Mesendoderm (in vitro differentiated cells): ENCODE measurements around the gene TMEM126B.

Source experiments
- DNase-seq: peaks from one replicate; pipeline ENCODE4 v3.0.0; 2013
- H2AK5ac ChIP-seq: 2 replicates; pipeline ENCODE4 v1.6.1; 2013; ENCODE audit warnings: low read length, inconsistent platforms
- H2BK120ac ChIP-seq: 2 replicates; pipeline ENCODE4 v1.6.1; 2013; ENCODE audit warnings: low read depth, mild to moderate bottlenecking, low read length, moderate library complexity, mixed read lengths
- H2BK15ac ChIP-seq: replicated peaks from 2 replicates; pipeline ENCODE4 v1.6.1; 2013; ENCODE audit warnings: low read depth, mild to moderate bottlenecking, moderate library complexity
- H2BK5ac ChIP-seq: 2 replicates; pipeline ENCODE4 v1.6.1; 2013; ENCODE audit warnings: low read length, inconsistent platforms
- H3K18ac ChIP-seq: 2 replicates; pipeline ENCODE4 v1.6.1; 2013; ENCODE audit warnings: mild to moderate bottlenecking, low read length, mixed read lengths
- H3K23ac ChIP-seq: one replicate; pipeline ENCODE4 v1.6.1; 2013; ENCODE audit warnings: low read length
- H3K27ac ChIP-seq: 2 replicates; pipeline ENCODE4 v1.5.1; 2013; ENCODE audit warnings: low read depth, mild to moderate bottlenecking, inconsistent platforms, low read length, moderate library complexity
- H3K27me3 ChIP-seq: 2 replicates; pipeline ENCODE4 v1.6.1; 2013; ENCODE audit warnings: low read length, control low read depth, mild to moderate bottlenecking, inconsistent platforms; ENCODE audit not compliant: insufficient read depth, poor library complexity
- H3K36me3 ChIP-seq: 2 replicates; pipeline ENCODE4 v1.6.1; 2013; ENCODE audit warnings: low read length, inconsistent platforms; ENCODE audit not compliant: control insufficient read depth, insufficient read depth
- H3K4ac ChIP-seq: one replicate; pipeline ENCODE4 v1.6.1; 2013; ENCODE audit warnings: low read depth, mild to moderate bottlenecking, low read length, moderate library complexity
- H3K4me1 ChIP-seq: 2 replicates; pipeline ENCODE4 v1.6.1; 2013; ENCODE audit warnings: low read depth, low read length, inconsistent platforms; ENCODE audit not compliant: control insufficient read depth
- H3K4me2 ChIP-seq: 2 replicates; pipeline ENCODE4 v1.6.1; 2013; ENCODE audit warnings: low read length
- H3K4me3 ChIP-seq: 2 replicates; pipeline ENCODE4 v1.5.1; 2013; ENCODE audit warnings: mild to moderate bottlenecking, low read length
- H3K56ac ChIP-seq: one replicate; pipeline ENCODE4 v1.6.1; 2013; ENCODE audit warnings: low read length
- H3K79me1 ChIP-seq: 2 replicates; pipeline ENCODE4 v1.6.1; 2013; ENCODE audit warnings: low read length, inconsistent platforms
- H3K79me2 ChIP-seq: 2 replicates; pipeline ENCODE4 v1.6.1; 2013; ENCODE audit warnings: mild to moderate bottlenecking, low read length; ENCODE audit not compliant: control insufficient read depth, insufficient read depth
- H3K9ac ChIP-seq: 2 replicates; pipeline ENCODE4 v1.6.1; 2013; ENCODE audit warnings: low read length, inconsistent platforms
- H4K5ac ChIP-seq: one replicate; pipeline ENCODE4 v1.6.1; 2013; ENCODE audit warnings: low read length
- H4K8ac ChIP-seq: one replicate; pipeline ENCODE4 v1.6.1; 2013; ENCODE audit warnings: low read depth, mild to moderate bottlenecking, control low read depth, low read length, moderate library complexity
- WGBS: extraction: QIAGEN DNeasy Blood & Tissue Kit; methylation state at CpG from one replicate; pipeline ENCODE4 v1.1.7; 2013; ENCODE audit warnings: low lambda C conversion rate, missing lambda C conversion rate; ENCODE audit not compliant: insufficient coverage; ENCODE audit errors: extremely low coverage; 5-methylcytosine and 5-hydroxymethylcytosine counted together

The TMEM126B gene

DNA sequence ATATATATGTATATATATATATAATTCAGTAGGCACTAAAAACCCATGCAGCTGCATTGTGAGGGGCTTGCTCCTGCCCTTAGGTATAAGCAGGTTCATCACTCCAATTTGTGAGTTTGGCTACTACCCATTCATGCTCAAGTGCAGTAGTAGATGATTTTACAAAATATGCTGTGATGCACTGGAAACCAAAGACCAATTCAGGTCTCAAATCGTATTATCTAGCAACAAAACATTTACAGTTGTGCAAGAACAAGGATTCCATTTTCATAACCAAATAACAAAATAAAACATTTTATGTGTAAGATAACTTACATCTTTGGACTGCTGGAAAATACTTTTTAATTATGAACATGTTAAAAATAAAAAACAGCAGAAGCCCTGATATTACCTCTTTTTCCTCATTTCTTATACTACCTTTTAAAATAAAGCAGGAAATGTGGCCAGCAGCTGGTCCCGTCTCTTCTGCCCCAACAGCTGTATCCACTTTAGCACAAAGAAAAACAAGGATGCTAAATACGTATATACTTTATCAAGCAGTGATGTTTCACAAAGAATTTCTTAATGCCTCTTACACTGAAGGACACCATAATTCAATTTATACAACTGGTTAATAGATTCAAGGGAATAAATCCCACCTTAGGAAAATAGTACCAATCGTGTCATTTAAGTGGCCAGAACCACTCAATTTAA, 33.7 kb downstream of the TMEM126B start:
- H3K4me2 ChIP-seq = peak overlapping the region; percentile 98
- H3K27me3 ChIP-seq = no peaks in the 10 kb centered on the region
- H3K23ac ChIP-seq = no peak overlapping the region
- WGBS = no CpG with 5 or more reads among the region's 4 CpGs
- no peak overlapping the region for H3K27ac ChIP-seq
- DNase-seq = no peak
- H2BK15ac ChIP-seq = no peak overlapping the region
- no peak overlapping the region for H4K8ac ChIP-seq
- H3K4ac ChIP-seq = no peak overlapping the region
- peak overlapping the region; percentile 77 for H3K9ac ChIP-seq
- H2AK5ac ChIP-seq = no peak overlapping the region
- H2BK5ac ChIP-seq = no peak overlapping the region
- H3K79me1 ChIP-seq = peaks cover under 1% of the 10 kb centered on the region
- peak overlapping the region; percentile 62 for H3K56ac ChIP-seq
- peak overlapping the region; percentile 16 for H3K4me3 ChIP-seq
- no peak overlapping the region for H3K18ac ChIP-seq
- H3K4me1 ChIP-seq = no peaks in the 10 kb centered on the region
- H4K5ac ChIP-seq = no peak overlapping the region
- H3K36me3 ChIP-seq = no peaks in the 10 kb centered on the region
- H3K79me2 ChIP-seq = peaks cover 38% of the 10 kb centered on the region
- H2BK120ac ChIP-seq = no peak overlapping the region

DNA sequence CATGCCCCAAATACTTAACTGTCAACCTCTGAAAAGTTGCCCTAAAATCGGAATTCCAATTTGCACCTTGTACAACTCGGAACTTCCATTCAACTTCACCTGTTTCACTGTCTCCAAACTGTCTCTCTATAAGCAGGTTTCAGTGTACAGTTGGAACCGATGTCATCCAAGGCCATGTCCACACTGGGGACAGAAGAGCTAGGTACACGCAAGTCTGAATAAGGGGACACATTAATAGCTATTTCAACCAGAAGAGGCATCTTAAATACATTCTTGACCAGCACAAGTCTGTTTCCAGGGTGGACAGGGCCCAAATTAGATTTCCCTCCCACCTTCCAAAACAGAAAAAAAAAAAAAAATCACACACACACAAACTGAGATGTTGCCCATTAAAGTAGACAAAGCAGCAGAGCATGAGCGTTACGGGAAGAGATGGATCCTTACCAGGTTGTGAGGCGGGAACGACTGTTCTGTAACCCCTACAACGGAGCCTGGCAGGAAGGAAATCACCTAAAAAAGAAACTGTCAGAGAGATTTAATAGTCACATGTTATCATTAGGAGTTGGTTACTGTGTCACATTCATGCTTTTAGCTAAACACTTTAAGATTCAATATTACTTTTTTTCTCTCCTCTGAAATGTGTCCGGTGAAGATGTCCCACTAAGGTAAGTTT, 34.8 kb downstream of the TMEM126B start:
- Histone ChIP-seq H2BK5ac (no peak overlapping the region), H3K27ac (no peak overlapping the region), H2BK120ac (no peak overlapping the region), H3K27me3 (no peaks in the 10 kb centered on the region), H3K4ac (no peak overlapping the region), H4K8ac (no peak overlapping the region), H2AK5ac (no peak overlapping the region), H3K79me1 (no peaks in the 10 kb centered on the region), H3K18ac (no peak overlapping the region), H2BK15ac (no peak overlapping the region), H3K23ac (no peak overlapping the region), H3K36me3 (no peaks in the 10 kb centered on the region), H3K56ac (peak overlapping the region; percentile 100), H3K4me3 (peak overlapping the region; percentile 80), H3K9ac (peak overlapping the region; percentile 90), H3K4me2 (peak overlapping the region; percentile 99), H4K5ac (no peak overlapping the region), H3K79me2 (peaks cover 38% of the 10 kb centered on the region), H3K4me1 (no peaks in the 10 kb centered on the region)
- no CpG with 5 or more reads among the region's 10 CpGs for WGBS
- DNase-seq = no peak

DNA sequence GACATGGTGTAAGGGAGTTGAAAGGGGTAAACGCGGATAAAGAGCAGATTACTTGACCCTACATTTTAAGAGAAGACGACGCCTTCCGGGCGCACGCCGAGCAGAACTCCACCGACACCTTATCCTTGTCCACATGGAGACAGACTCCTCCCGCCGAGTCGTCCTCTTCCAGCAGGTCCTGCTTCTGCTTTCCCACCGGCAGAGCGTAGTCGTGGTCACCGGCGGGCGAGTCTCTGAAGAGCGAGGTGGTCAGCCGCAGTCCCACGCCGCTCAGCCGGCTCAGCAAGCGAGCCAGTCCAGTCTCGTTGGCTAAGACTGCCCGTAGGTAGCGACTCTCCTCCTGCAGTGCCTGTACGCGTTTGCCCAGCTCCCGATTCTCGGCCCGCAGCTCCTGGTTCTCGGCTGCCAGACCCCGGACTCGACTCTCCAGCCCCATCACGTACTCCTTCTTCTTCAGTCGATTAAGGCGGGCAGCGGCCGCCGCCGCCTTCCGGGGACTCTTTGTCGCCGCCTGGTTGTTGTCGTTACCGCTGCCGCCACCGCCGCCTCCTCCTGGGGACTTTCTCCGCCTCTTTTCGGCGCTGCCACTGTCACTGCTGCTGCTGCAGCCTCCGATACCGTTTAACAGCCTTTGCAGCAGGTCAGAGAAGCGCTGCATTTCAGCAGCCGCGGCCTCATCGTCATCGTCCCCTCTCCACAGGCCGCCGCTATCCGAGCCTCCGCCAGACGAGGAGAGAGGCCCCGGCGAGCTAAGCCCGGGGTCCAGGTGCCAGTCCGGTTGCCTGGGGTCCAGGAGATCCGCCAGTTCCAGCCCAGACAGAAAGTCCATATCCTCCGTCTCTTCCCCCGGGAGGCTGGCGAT, 35.6 kb downstream of the TMEM126B start:
- WGBS = no CpG with 5 or more reads among the region's 73 CpGs
- no peak overlapping the region for H2BK120ac ChIP-seq
- H4K5ac ChIP-seq = no peak overlapping the region
- no peaks in the 10 kb centered on the region for H3K36me3 ChIP-seq
- H3K4ac ChIP-seq = peak overlapping the region; percentile 64
- H3K56ac ChIP-seq = peak overlapping the region; percentile 100
- peak overlapping the region; percentile 80 for H2BK5ac ChIP-seq
- no peaks in the 10 kb centered on the region for H3K4me1 ChIP-seq
- no peak overlapping the region for H2AK5ac ChIP-seq
- H3K23ac ChIP-seq = peak overlapping the region; percentile 99
- peak; percentile 89 for DNase-seq
- H3K27ac ChIP-seq = peak overlapping the region; percentile 99
- peak overlapping the region; percentile 99 for H3K18ac ChIP-seq
- H3K4me3 ChIP-seq = peak overlapping the region; percentile 80
- H3K9ac ChIP-seq = peak overlapping the region; percentile 90
- H3K79me2 ChIP-seq = peaks cover 36% of the 10 kb centered on the region
- no peaks in the 10 kb centered on the region for H3K79me1 ChIP-seq
- H3K4me2 ChIP-seq = peak overlapping the region; percentile 99
- H2BK15ac ChIP-seq = no peak overlapping the region
- H4K8ac ChIP-seq = no peak overlapping the region
- no peaks in the 10 kb centered on the region for H3K27me3 ChIP-seq

DNA sequence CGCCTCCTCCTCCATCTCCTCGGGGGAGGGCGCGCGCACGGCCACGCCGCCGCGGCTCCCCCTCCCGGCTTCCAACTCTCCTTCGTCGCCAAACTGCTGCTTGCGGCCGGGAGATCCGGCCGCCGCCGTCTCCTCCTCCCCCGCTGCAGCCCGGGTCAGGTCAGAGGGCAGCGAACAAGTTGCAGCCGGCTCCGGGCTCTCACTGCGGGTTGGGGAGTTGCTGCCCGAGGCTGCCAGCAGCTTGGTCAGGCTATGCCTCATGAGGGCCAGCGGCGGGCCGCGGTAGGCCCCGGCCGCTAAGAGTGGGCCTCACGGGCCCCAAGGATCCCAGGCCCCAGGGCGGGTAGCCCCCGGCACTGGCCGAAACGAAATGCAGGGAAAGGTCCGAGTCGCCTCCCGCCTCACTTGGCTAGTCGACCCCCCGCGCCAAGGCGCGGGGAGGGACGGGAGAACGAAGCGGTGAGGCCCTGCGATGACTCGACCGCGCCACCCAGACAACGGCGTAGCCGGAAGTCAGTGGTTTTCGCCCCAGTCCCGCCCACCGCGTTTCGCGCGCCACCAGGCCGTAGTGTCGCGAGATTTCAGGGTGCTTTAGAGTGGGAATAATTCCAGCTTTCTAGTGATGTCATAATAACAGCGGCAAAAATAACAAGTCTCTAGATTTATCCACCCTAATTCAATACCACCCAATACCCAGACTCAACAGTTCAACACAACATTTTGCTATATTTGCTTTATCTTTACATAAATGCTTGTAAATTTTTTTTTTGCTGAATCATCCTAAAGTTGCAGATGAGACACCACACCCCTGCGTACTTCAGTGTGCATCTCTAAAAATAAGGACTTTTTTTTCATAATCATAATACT, 36.5 kb downstream of the TMEM126B start, which contains the start of gene CREBZF:
CREBZF (minus strand) TSS at position 515 of the 867 bp plus-strand sequence; CDS start at position 261, 254 bp downstream.
- H2BK15ac ChIP-seq = peak within 1 kb of the TSS; percentile 25
- H4K5ac ChIP-seq = peak within 1 kb of the TSS; percentile 95
- peak within 1 kb of the TSS; percentile 96 for H4K8ac ChIP-seq
- H2BK120ac ChIP-seq = no peak within 1 kb of the TSS
- no peaks in the 10 kb centered on the region for H3K79me1 ChIP-seq
- H3K18ac ChIP-seq = peak within 1 kb of the TSS; percentile 99
- WGBS = no CpG with 5 or more reads among the region's 67 CpGs
- H3K4me2 ChIP-seq = peak within 1 kb of the TSS; percentile 99
- H3K4ac ChIP-seq = peak within 1 kb of the TSS; percentile 64
- no peaks in the 10 kb centered on the region for H3K4me1 ChIP-seq
- no peaks in the 10 kb centered on the region for H3K36me3 ChIP-seq
- H3K27ac ChIP-seq = peak within 1 kb of the TSS; percentile 99
- peak within 1 kb of the TSS; percentile 100 for H3K56ac ChIP-seq
- peak within 1 kb of the TSS; percentile 99 for H3K23ac ChIP-seq
- H3K4me3 ChIP-seq = peak within 1 kb of the TSS; percentile 80
- no peaks in the 10 kb centered on the region for H3K27me3 ChIP-seq
- DNase-seq = peak; percentile 97
- no peak within 1 kb of the TSS for H2AK5ac ChIP-seq
- peak within 1 kb of the TSS; percentile 90 for H3K9ac ChIP-seq
- H2BK5ac ChIP-seq = peak within 1 kb of the TSS; percentile 80
- H3K79me2 ChIP-seq = peaks cover 34% of the 10 kb centered on the region

DNA sequence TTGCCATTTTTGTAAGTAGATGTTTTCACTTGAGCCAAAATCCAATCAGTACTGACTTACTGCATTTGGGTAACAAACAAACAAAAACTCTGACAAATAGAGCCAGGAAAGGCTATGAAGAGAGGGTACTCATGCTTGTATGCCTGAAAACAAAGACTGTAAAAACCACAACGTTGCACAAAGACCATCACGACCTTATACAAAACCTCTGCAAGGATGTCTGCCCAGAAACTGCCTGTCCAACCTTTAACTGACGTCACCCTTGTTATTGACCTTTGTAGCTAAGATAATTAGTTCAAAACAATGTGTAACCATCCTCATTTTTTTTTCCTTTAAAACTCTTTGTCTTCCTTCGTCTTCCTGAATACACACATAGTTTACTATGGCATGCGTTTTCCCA, 37.3 kb downstream of the TMEM126B start:
- Histone ChIP-seq H3K27me3 (no peaks in the 10 kb centered on the region), H3K23ac (no peak overlapping the region), H2AK5ac (no peak overlapping the region), H3K56ac (peak overlapping the region; percentile 37), H3K4me1 (no peaks in the 10 kb centered on the region), H4K5ac (peak overlapping the region; percentile 95), H3K9ac (peak overlapping the region; percentile 29), H4K8ac (no peak overlapping the region), H3K4me2 (no peak overlapping the region), H3K4me3 (no peak overlapping the region), H3K27ac (no peak overlapping the region), H3K18ac (no peak overlapping the region), H3K79me2 (peaks cover 31% of the 10 kb centered on the region), H2BK15ac (peak overlapping the region; percentile 25), H2BK120ac (no peak overlapping the region), H2BK5ac (no peak overlapping the region), H3K36me3 (no peaks in the 10 kb centered on the region), H3K79me1 (no peaks in the 10 kb centered on the region), H3K4ac (no peak overlapping the region)
- DNase-seq = no peak
- no CpG with 5 or more reads among the region's 5 CpGs for WGBS
